Renal pelvis (tissue), 4 donors: ENCODE results near the gene MAOB. TPM values are rescaled to one million over a fixed set of nuclear protein-coding genes. Genes with fewer than 3 reads are reported as not detected.

Experiments used
- DNase-seq: peaks from one replicate; pipeline ENCODE4 v3.0.0-alpha.2; 2013
- polyA plus RNA-seq, 3 donors: library from polyadenylated mRNA; unstranded; fragments of 120-200 nt; gene quantifications; one replicate each; pipeline ENCODE4 v1.2.1, GENCODE V29; 2013; ENCODE audit not compliant: insufficient read length in 3 of 3

The MAOB gene
- polyA plus RNA-seq, 3 donors: 50.2 to 56.6 (median 55.3) TPM

DNA sequence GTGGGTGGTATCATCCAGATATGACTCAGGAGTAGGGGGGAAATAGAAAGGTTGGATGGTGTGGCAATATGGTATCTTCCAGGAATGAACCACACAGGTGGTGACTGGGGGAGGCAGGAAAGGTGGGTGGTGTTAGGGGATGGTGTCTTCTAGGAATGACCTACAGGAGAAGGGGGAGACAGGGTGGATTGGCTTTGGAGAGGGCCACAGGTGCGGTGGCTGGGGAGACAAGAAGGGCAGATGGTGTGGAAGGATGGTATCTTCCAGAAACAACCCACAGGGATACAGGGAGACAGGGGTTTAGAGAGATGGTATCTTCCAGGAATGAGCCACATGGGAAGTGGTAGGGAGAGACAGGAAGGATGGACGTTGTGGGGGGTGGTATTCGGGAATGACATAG lies 162.2 kb downstream of the MAOB start:
- no peak for DNase-seq

DNA sequence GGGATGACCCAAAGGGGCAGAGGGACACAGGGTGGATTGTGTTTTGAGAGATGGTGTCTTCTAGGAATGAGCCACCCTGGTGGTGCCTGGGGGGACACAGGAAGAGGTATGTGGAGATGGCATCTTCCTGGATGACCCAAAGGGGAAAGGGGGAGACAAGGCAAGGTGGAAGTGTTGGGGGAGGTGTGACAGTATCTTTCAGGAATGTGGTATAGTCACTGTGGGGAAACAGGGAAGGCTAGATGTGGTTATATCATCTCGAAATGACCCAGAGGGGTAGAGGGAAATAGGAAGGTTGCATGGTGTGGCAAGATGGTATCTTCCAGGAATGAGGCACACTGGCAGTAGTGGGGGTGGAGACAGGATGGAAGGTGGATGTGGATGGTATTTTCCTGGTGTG lies 163.3 kb downstream of the MAOB start:
- DNase-seq: no peak

DNA sequence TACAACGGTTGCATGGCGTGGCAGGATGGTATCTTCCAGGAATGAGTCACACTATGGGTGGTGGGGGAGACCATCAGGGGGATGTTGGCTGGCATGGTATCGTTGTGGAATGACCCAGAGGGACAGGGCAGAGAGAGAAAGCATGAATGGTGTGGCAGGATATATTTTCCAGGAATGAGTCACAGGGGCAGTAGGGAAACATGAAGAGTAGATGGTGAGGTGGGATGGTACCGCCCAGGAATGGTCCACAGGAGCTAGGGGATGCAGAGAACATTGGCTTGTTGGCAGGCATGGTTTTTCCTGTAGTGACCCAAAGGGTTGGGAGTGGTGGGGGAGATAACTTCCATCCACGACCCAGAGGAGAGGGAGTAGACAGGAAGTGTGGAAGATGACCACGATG lies 163.7 kb downstream of the MAOB start:
- DNase-seq: no peak

DNA sequence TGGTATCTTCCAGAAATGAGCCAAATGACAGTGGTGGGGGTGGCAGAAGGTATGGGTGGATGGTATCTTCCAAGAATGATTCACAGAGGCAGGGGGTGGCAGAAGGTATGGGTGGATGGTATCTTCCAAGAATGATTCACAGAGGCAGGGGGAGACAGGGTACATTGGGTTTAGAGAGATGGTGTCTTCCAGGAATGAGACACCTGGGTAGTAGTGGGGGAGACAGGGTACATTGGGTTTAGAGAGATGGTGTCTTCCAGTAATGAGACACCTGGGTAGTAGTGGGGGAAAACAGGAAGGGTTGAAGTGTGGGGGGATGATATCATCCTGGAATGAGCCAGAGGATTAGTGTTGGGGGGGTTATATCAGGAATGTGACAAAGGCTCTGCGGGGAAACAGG lies 164.2 kb downstream of the MAOB start:
- DNase-seq: no peak

DNA sequence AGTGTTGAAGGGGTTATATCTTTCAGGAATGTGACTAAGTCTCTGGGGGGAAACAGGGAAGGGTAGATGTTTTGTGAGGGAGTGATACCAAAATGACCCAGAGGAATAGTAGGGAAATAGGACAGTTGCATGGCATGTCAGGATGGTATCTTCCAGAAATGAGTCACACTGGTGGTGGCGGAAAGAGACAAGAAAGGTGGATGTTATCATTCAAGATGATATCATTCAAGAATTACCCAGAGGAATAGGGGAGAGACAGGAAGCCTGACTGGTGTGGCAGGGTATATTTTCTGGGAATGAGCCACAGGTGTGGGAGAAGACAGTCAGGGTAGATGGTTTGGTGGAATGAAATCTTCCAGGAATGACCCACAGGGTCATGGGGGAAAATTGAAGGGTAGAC lies 165.1 kb downstream of the MAOB start:
- no peak for DNase-seq

DNA sequence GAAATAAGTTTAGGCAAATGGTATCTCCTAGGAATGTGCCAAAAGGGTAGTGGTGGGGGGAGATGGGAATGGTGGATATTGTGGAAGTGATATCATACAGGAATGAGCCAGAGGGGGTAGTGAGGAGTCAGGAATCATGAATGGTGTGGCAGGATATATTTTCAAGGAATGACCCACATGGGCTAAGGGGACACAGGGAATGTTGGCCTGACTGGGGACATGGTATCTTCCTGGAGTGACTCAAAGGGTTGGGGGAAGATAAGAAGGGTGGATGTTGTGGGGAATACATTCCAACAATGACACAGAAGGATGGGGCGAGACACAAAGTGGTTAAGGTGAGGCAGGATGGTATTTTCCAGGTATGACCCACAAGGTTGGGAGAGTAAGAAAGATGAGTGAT lies 165.6 kb downstream of the MAOB start:
- DNase-seq: no peak

Other genes with a start within 250 kb of the MAOB start
- 10 to 100 TPM; 14.9 to 22.6 (median 17.3) TPM for gene MAOA, start 226.2 kb downstream of the MAOB start, polyA plus RNA-seq
- 1 to 10 TPM; 1.2 to 3.3 (median 2.7) TPM for gene NDP, start 90.9 kb upstream of the MAOB start, polyA plus RNA-seq